ENCODE data around the gene SAMD5. TPM values are rescaled to one million over a fixed set of nuclear protein-coding genes. Genes with fewer than 3 reads are reported as not detected.

Gene SAMD5
- total and polyA plus RNA-seq, 2 of the 8 experiments (the other 6 are each of a cell fraction or from before 2014, with no cell fraction given): 0.02 to 0.04 TPM

GRCh38 chr6:147547369-147547902, 38.9 kb downstream of the SAMD5 start:
- Histone ChIP-seq H2BK15ac (ENCODE audit: low read length) (no peak overlapping the region), H3K27ac (ENCODE audit: low read depth, low read length) (no peak overlapping the region)
- no peak for TF ChIP-seq PHF8 (conservative IDR thresholded peaks at IDR 0.05; ENCODE audit: low read depth, low read length)
- TF ChIP-seq CBX8 (IDR thresholded peaks at IDR 0.05; ENCODE audit: borderline replicate concordance, low read depth, low read length): no peak
- TF ChIP-seq SUZ12 (IDR thresholded peaks at IDR 0.05; ENCODE audit: low read length): no peak
- TF ChIP-seq E2F6 (IDR thresholded peaks at IDR 0.05): no peak
- TF ChIP-seq SIRT6 (IDR thresholded peaks at IDR 0.05; ENCODE audit: low read length): no peak
- no peak for TF ChIP-seq SP4 (IDR thresholded peaks at IDR 0.05; ENCODE audit: low read length)
- no peak for TF ChIP-seq BRCA1 (IDR thresholded peaks at IDR 0.05; ENCODE audit: low read depth, low read length)
- no peak for TF ChIP-seq CTBP2 (IDR thresholded peaks at IDR 0.05; ENCODE audit: borderline replicate concordance, insufficient read depth, insufficient read length, low read length)

More at GRCh38 chr6:147547369-147547902, 38.9 kb downstream of the SAMD5 start:
- H3K4me1 ChIP-seq (replicated peaks in 1 of 4; ENCODE audit: control insufficient read depth in 3 of 4, insufficient read depth in 4 of 4, low read length in 3 of 4): 0 out of 7 replicates have a peak, but pooled peaks cover 0 to 2% (median 0%) of the 10 kb centered on the region in 4 experiments
- no peaks in the 10 kb centered on the region for H3K79me2 ChIP-seq (ENCODE audit: control insufficient read depth in 1 of 2, insufficient read depth in 2 of 2, low read length in 2 of 2)
- no peak overlapping the region for H2BK20ac ChIP-seq (ENCODE audit: low read length)
- H3K14ac ChIP-seq (ENCODE audit: insufficient read length): no peak overlapping the region
- no peak overlapping the region for H4K5ac ChIP-seq (ENCODE audit: insufficient read length, low read depth, low read length)
- no peaks in the 10 kb centered on the region for H3K27me3 ChIP-seq (replicated peaks in 1 of 4; ENCODE audit: control insufficient read depth in 3 of 4, extremely low read depth in 1 of 4, insufficient read depth in 3 of 4, low read length in 3 of 4)
- H3K56ac ChIP-seq (replicated peaks; ENCODE audit: insufficient read length, low read depth, low read length): no peak overlapping the region
- H2BK5ac ChIP-seq (ENCODE audit: low read depth, low read length): no peak overlapping the region
- no peaks in the 10 kb centered on the region for H3K79me1 ChIP-seq (ENCODE audit: low read depth, low read length)
- H3K23me2 ChIP-seq (ENCODE audit: low read depth, low read length): no peaks in the 10 kb centered on the region
- H3K4ac ChIP-seq (replicated peaks; ENCODE audit: insufficient read length, low read depth, low read length): no peak overlapping the region
- H3K9ac ChIP-seq (replicated peaks in 1 of 4; ENCODE audit: extremely low read depth in 1 of 4, low read depth in 3 of 4, low read length in 3 of 4): no peak overlapping the region
- H2BK120ac ChIP-seq (replicated peaks; ENCODE audit: low read depth, low read length): no peak overlapping the region
- no peak overlapping the region for H3K18ac ChIP-seq (ENCODE audit: extremely low read depth, low read length)
- H3K4me2 ChIP-seq (ENCODE audit: insufficient read depth in 1 of 2, low read depth in 2 of 2, low read length in 2 of 2): no peak overlapping the region
- CTCF ChIA-PET (ENCODE audit: partially characterized antibody): interaction anchor here (1.1 to 1.2 kb wide), 2 partner anchors 40 to 619 kb away, joined by 3 to 5 read pairs; no protein-coding TSS in a partner anchor
- DNase-seq (ENCODE audit: low read depth in 1 of 2, low spot score in 2 of 2): no peak
- 75% methylated on average over 10 of the region's 10 CpGs; no CpG with 5 or more reads in 1 of the 2 experiments for WGBS, 2 experiments (ENCODE audit: extremely low coverage in 1 of 2, insufficient coverage in 1 of 2, insufficient read length in 1 of 2, insufficient replicate concordance in 2 of 2, low coverage in 1 of 2, low lambda C conversion rate in 2 of 2, missing lambda C conversion rate in 1 of 2)
- H3K23ac ChIP-seq (ENCODE audit: insufficient read length): no peak overlapping the region
- H3K4me3 ChIP-seq (ENCODE audit: extremely low read depth in 1 of 4, insufficient read depth in 2 of 4, low read depth in 3 of 4, low read length in 4 of 4): no peak overlapping the region
- no peak overlapping the region for H2BK12ac ChIP-seq (ENCODE audit: low read depth, low read length)
- H3K36me3 ChIP-seq (ENCODE audit: control insufficient read depth in 2 of 4, insufficient read depth in 4 of 4, low read length in 3 of 4): no peaks in the 10 kb centered on the region
- H3K9me3 ChIP-seq (ENCODE audit: insufficient read depth in 2 of 2, low read depth in 1 of 2, low read length in 1 of 2): peaks cover 3 to 6% of the 10 kb centered on the region in 2 experiments; a peak in 1 of 4 replicates
- no peak overlapping the region for H4K8ac ChIP-seq (ENCODE audit: extremely low read depth, insufficient read depth, low read length)
- H4K91ac ChIP-seq (replicated peaks; ENCODE audit: insufficient read length, low read length): no peak overlapping the region
- H2AK5ac ChIP-seq (ENCODE audit: low read depth, low read length): no peak overlapping the region
- POLR2A ChIA-PET (ENCODE audit: partially characterized antibody): no interaction called here
- H4K20me1 ChIP-seq (replicated peaks in 1 of 2; ENCODE audit: control insufficient read depth in 1 of 2, insufficient read depth in 2 of 2, low read length in 2 of 2): no peaks in the 10 kb centered on the region
- no peak for FAIRE-seq
- H2AFZ ChIP-seq (ENCODE audit: low read length): no peak overlapping the region

All from H1 (cell line).